ENCODE results near the gene RIPOR3.

DNA sequence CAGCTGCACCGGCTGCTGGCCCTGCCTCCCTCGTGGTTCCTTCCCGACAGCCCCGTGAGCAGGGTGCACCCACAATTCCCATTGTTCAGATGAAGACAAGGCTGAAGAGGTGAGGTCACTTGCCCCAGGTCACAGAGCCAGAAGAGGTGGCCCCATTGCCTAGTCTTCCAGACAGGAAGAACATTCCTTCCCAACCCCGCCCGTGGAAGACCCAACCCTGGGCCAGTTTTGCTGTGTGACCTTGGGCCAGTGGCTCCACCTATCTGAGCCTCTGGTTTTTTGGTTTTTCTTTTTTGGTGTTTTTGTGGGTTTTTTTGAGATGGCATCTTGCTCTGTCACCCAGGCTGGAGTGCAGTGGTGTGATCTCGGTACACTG lies 61.7 kb downstream of the RIPOR3 start:
- TF ChIP-seq POLR2AphosphoS5 (IDR thresholded peaks at IDR 0.05; ENCODE audit: low read depth, low read length) (no peak), POLR2A (IDR thresholded peaks at IDR 0.05; ENCODE audit: low read depth, low read length) (no peak)
